Activated CD8-positive, alpha-beta memory T cell treated with anti-CD3 and anti-CD28 coated beads, Interleukin-2, amount 10 ng/mL, durations not matched to agents 7 days and 5 days (primary cell): Measurements from ENCODE around the gene KRT17. TPM values are rescaled to one million over a fixed set of nuclear protein-coding genes. Genes with fewer than 3 reads are reported as not detected.
A peak's percentile ranks its signal among the peaks of the same experiment; 100 is the strongest.
"Not testable (repeated sequence)": the region's sequence is repeated elsewhere in the genome, so short reads cannot be mapped to it uniquely, and the experiment has no call there.

Experiments
- ATAC-seq: fragments of 150-1000 bp; cut with Tn5 transposase; one replicate; pipeline ENCODE4 v1.10.0; 2021; ENCODE audit warnings: moderate library complexity
- CTCF ChIA-PET: fragments of 350-600 bp; sonication (Branson Sonifier 250); formaldehyde crosslinking; loops from one replicate; lab custom pipeline; 2021; ENCODE audit warnings: antibody characterized with exemption; lab: Charles Lee
- DNase-seq: peaks from one replicate; pipeline ENCODE4 v3.0.0-alpha.2; 2020
- H3K27ac Mint-ChIP-seq: one replicate; pipeline ENCODE4 v1.8.0; 2021; ENCODE audit warnings: mild to moderate bottlenecking, mixed read lengths
- H3K27me3 Mint-ChIP-seq: one replicate; pipeline ENCODE4 v1.8.0; 2021; ENCODE audit warnings: mixed read lengths
- H3K36me3 Mint-ChIP-seq: one replicate; pipeline ENCODE4 v1.8.0; 2021; ENCODE audit warnings: mild to moderate bottlenecking, mixed read lengths
- H3K4me1 Mint-ChIP-seq: one replicate; pipeline ENCODE4 v1.8.0; 2021; ENCODE audit warnings: mixed read lengths
- H3K4me3 Mint-ChIP-seq: one replicate; pipeline ENCODE4 v1.8.0; 2021; ENCODE audit warnings: mild to moderate bottlenecking, moderate library complexity, mixed read lengths
- H3K9me3 Mint-ChIP-seq: one replicate; pipeline ENCODE4 v1.8.0; 2022; ENCODE audit warnings: low read depth, mixed read lengths
- total RNA-seq, 2 experiments: library from RNA; stranded (reverse); gene quantifications; one replicate each; pipeline ENCODE4 v1.2.3, GENCODE V29; 2021

KRT17 gene
- total RNA-seq, 2 experiments from 2014 or later: 0.80 TPM; not detected in 1

- CTCF ChIA-PET: interaction anchor here (1.5 kb wide), 1 partner anchor 89 kb away, joined by 5 read pairs; no protein-coding TSS in a partner anchor
- DNase-seq (no peak), ATAC-seq (no peak)
- Mint-ChIP-seq H3K9me3 (no peaks in the 10 kb centered on the region), H3K27ac (no peak overlapping the region), H3K4me3 (no peak overlapping the region), H3K36me3 (no peaks in the 10 kb centered on the region), H3K27me3 (no peaks in the 10 kb centered on the region), H3K4me1 (no peaks in the 10 kb centered on the region)
These were observed 13.8 kb upstream of the KRT17 start for GRCh38 chr17:41638194-41638593.

- CTCF ChIA-PET: interaction anchor here (1.4 kb wide), 1 partner anchor 12 kb away, joined by 6 read pairs; no protein-coding TSS in a partner anchor
- Mint-ChIP-seq H3K27ac (no peak overlapping the region), H3K4me1 (no peaks in the 10 kb centered on the region)
These were observed 12.3 kb upstream of the KRT17 start for GRCh38 chr17:41636652-41637051.

GRCh38 chr17:41635121-41636097 lies 11.0 kb upstream of the KRT17 start:
- Mint-ChIP-seq H3K27ac (no peak overlapping the region), H3K4me1 (no peaks in the 10 kb centered on the region), H3K27me3 (no peaks in the 10 kb centered on the region), H3K36me3 (no peaks in the 10 kb centered on the region), H3K4me3 (no peak overlapping the region), H3K9me3 (no peaks in the 10 kb centered on the region)
- DNase-seq (no peak), ATAC-seq (no peak)
- CTCF ChIA-PET: interaction anchor here (0.9 to 1.4 kb wide), 4 partner anchors 13 to 86 kb away, joined by 3 to 6 read pairs (median 4); no protein-coding TSS in a partner anchor

More at GRCh38 chr17:41636652-41637051, 12.3 kb upstream of the KRT17 start:
- H3K36me3 Mint-ChIP-seq: no peaks in the 10 kb centered on the region
- DNase-seq (no peak), ATAC-seq (no peak)
- H3K9me3 Mint-ChIP-seq: no peaks in the 10 kb centered on the region
- no peak overlapping the region for H3K4me3 Mint-ChIP-seq
- H3K27me3 Mint-ChIP-seq: no peaks in the 10 kb centered on the region

- DNase-seq (no peak), ATAC-seq (no peak)
- Mint-ChIP-seq H3K9me3 (no peaks in the 10 kb centered on the region), H3K27ac (no peak overlapping the region), H3K27me3 (no peaks in the 10 kb centered on the region), H3K36me3 (no peaks in the 10 kb centered on the region), H3K4me1 (no peaks in the 10 kb centered on the region), H3K4me3 (no peak overlapping the region)
- CTCF ChIA-PET: interaction anchor here (1.1 to 1.2 kb wide), 2 partner anchors 14 to 28 kb away, joined by 3 to 5 read pairs; no protein-coding TSS in a partner anchor
These were observed 10.3 kb upstream of the KRT17 start for GRCh38 chr17:41634639-41635038.

- peak; percentile 64 for ATAC-seq
- Mint-ChIP-seq H3K27ac (no peak overlapping the region), H3K4me3 (no peak overlapping the region), H3K36me3 (no peaks in the 10 kb centered on the region), H3K27me3 (no peaks in the 10 kb centered on the region), H3K4me1 (no peaks in the 10 kb centered on the region), H3K9me3 (no peaks in the 10 kb centered on the region)
- CTCF ChIA-PET: interaction anchor here (1.1 to 1.2 kb wide), 2 partner anchors 15 to 29 kb away, joined by 3 to 5 read pairs; no protein-coding TSS in a partner anchor
- peak; percentile 44 for DNase-seq
These were observed 9.3 kb upstream of the KRT17 start for GRCh38 chr17:41633556-41634199.

- CTCF ChIA-PET: interaction anchor here (2.1 kb wide), 1 partner anchor 16 kb away, joined by 7 read pairs; no protein-coding TSS in a partner anchor
- H3K9me3 Mint-ChIP-seq: no peaks in the 10 kb centered on the region
- H3K36me3 Mint-ChIP-seq: no peaks in the 10 kb centered on the region
- ATAC-seq (no peak), DNase-seq (no peak)
- no peaks in the 10 kb centered on the region for H3K4me1 Mint-ChIP-seq
- H3K27ac Mint-ChIP-seq: no peak overlapping the region
- H3K4me3 Mint-ChIP-seq: no peak overlapping the region
- no peaks in the 10 kb centered on the region for H3K27me3 Mint-ChIP-seq
These were observed 8.2 kb upstream of the KRT17 start for GRCh38 chr17:41632482-41633105.

GRCh38 chr17:41631898-41632285 lies 7.5 kb upstream of the KRT17 start:
- Mint-ChIP-seq H3K36me3 (no peaks in the 10 kb centered on the region), H3K27me3 (no peaks in the 10 kb centered on the region), H3K9me3 (no peaks in the 10 kb centered on the region), H3K4me1 (no peaks in the 10 kb centered on the region), H3K27ac (no peak overlapping the region), H3K4me3 (no peak overlapping the region)
- CTCF ChIA-PET: interaction anchor here (2.1 kb wide), 1 partner anchor 16 kb away, joined by 7 read pairs; no protein-coding TSS in a partner anchor
- DNase-seq (no peak), ATAC-seq (no peak)

- DNase-seq: no peak
- Mint-ChIP-seq H3K36me3 (no peaks in the 10 kb centered on the region), H3K9me3 (no peaks in the 10 kb centered on the region), H3K4me3 (no peak overlapping the region), H3K4me1 (no peaks in the 10 kb centered on the region), H3K27me3 (no peaks in the 10 kb centered on the region), H3K27ac (no peak overlapping the region)
- no peak for ATAC-seq
- CTCF ChIA-PET: interaction anchor here (2.1 kb wide), 1 partner anchor 17 kb away, joined by 7 read pairs; no protein-coding TSS in a partner anchor
These were observed 6.9 kb upstream of the KRT17 start for GRCh38 chr17:41631025-41631897.

GRCh38 chr17:41629826-41630670 lies 5.7 kb upstream of the KRT17 start:
- no peak overlapping the region for H3K27ac Mint-ChIP-seq

GRCh38 chr17:41629316-41629715 lies 4.9 kb upstream of the KRT17 start:
- Mint-ChIP-seq H3K36me3 (no peaks in the 10 kb centered on the region), H3K4me1 (no peaks in the 10 kb centered on the region), H3K27me3 (no peaks in the 10 kb centered on the region), H3K27ac (no peak overlapping the region), H3K9me3 (no peaks in the 10 kb centered on the region), H3K4me3 (no peak overlapping the region)
- no peak for DNase-seq
- no peak for ATAC-seq
- CTCF ChIA-PET: interaction anchor here (1.4 to 2.0 kb wide), 2 partner anchors 19 to 81 kb away, joined by 3 to 5 read pairs; no protein-coding TSS in a partner anchor

More at GRCh38 chr17:41629826-41630670, 5.7 kb upstream of the KRT17 start:
- H3K36me3 Mint-ChIP-seq: no peaks in the 10 kb centered on the region
- no peak for DNase-seq
- ATAC-seq: no peak
- no peaks in the 10 kb centered on the region for H3K27me3 Mint-ChIP-seq
- H3K4me3 Mint-ChIP-seq: no peak overlapping the region
- H3K4me1 Mint-ChIP-seq: no peaks in the 10 kb centered on the region
- H3K9me3 Mint-ChIP-seq: no peaks in the 10 kb centered on the region
- CTCF ChIA-PET: interaction anchor here (1.0 to 2.1 kb wide), 3 partner anchors 9 to 19 kb away, joined by 3 to 7 read pairs (median 5); no protein-coding TSS in a partner anchor

- not testable (repeated sequence) for H3K9me3 Mint-ChIP-seq, H3K27ac Mint-ChIP-seq, H3K4me1 Mint-ChIP-seq, H3K27me3 Mint-ChIP-seq, H3K36me3 Mint-ChIP-seq, H3K4me3 Mint-ChIP-seq, DNase-seq, ATAC-seq
- CTCF ChIA-PET: interaction anchor here (1.4 to 2.0 kb wide), 2 partner anchors 20 to 80 kb away, joined by 3 to 5 read pairs; no protein-coding TSS in a partner anchor
These were observed 4.4 kb upstream of the KRT17 start for GRCh38 chr17:41628621-41629255.
